GM19238 (cell line): ENCODE measurements around the gene CTNNA3.

Experiments used
- DNase-seq: peaks from one replicate; pipeline ENCODE4 v3.0.0; 2011; ENCODE audit warnings: low spot score; ENCODE audit not compliant: insufficient read length

Gene CTNNA3

DNA sequence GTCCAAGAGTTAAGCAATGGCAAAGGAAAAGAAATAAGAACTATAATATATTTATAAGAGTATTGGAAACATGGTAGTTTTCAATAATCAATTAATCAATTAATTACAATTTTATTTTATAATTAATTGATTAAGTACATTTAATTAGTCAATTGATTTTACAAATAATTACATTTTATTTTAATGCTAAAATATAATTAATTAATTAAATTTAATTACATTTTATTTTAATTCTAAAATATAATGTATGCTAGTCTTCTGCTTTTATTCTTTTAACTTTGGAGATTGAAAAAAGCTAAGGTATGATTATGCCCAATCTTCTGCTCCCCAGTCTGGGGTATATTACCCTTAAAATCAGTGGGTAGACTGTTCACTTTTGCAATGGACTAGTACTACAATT, 1456.9 kb downstream of the CTNNA3 start:
- DNase-seq = no peak

DNA sequence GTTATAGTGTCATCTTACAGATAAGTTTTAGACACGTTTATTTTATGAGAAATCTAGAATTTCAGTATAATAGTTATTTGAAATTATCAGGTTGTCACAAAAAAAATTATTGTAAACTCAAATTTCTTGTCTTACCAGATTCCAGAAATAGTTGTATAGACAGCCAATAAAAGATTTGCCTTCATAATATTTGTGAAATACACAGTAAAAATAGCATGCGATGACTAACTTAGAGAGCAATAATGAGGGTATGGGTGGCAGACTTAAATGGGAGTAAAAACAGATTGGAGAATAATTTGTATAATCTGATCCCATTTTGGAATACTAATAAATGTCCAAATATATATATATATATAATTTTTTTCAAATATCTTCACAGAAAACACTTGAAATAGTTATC, 1457.7 kb downstream of the CTNNA3 start:
- DNase-seq = no peak

DNA sequence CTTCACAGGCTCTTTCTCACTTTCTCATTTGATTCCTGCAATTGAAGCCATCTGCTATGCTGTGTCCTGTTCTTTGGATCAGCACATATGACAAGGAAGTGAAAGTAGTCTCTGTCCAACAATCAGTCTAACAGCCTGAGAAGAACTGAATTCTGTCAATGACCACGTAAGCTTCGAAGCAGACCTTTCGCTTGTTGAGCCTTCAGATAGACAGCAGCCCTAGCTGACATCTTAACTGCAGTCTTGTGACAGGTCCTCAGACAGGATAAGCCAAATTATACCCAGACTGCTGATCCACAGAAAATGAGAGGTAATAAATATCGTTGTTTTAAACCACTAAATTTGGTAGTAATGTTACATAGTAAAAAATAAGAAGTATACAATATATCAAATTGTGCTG, 1461.1 kb downstream of the CTNNA3 start:
- DNase-seq = no peak

DNA sequence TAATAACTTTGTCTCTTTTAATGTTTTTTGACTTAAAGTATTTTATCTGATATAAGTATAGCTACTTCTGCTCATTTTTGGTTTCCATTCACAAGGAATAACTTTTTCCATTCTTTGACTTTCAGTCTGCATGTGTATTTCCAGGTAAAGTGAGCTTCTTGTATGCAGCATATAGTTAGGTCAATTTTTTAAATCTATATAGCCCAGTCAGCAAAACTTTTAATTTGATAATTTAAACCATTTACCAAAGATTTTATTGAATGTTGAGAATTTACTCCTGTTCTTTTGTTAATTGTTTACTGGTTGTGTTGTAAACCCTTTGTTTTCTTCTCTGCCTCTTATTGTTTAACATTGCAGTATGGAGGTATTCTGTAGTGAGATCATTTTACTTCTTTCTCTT, 1467.1 kb downstream of the CTNNA3 start:
- DNase-seq = no peak

DNA sequence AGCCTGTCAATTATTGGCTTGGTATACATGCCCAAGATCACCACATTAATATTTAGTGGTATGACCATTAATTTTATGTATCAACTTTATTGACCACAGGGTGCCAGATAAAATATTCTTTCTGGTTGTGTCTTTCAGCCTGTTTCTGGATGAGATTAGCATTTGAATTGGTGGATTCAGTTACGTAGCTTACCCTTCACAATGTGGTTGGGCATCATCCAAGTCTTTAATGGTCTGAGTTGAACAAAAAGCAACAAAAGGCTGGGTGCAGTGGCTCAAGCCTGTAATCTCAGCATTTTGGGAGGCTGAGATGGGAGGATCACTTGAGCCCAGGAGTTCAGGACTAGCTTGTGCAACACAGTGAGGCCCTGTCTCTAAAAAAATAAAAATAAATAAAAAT, 1472.3 kb downstream of the CTNNA3 start:
- no peak for DNase-seq

DNA sequence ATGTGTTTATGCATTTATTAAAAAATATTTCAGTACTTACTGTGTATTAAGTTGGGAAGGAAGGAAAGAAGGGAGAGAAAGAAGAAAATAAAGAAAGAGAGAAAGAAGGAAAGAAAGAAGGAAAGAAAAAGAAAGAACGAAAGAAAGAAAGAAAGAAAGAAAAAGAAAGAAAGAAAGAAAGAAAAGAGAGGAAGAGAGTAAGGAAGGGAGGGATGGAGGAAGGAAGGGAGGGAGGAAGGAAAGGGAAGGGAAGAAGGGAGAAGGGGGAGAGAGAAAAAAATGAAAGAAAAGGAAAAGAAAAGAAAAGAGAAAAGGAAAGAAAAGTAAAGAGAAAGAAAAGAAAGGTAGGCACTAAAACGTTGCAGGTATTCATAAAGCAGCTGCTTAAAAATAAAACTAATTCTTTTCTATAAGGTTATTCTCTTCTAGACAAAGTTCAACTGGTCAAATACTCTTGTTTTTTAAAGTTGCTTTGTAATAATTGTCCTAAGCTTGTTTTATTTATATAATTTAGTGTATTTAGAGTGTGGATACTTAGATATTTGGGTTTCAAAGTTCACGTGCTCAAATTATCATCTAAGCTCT, 1473.4 kb downstream of the CTNNA3 start:
- DNase-seq = no peak

DNA sequence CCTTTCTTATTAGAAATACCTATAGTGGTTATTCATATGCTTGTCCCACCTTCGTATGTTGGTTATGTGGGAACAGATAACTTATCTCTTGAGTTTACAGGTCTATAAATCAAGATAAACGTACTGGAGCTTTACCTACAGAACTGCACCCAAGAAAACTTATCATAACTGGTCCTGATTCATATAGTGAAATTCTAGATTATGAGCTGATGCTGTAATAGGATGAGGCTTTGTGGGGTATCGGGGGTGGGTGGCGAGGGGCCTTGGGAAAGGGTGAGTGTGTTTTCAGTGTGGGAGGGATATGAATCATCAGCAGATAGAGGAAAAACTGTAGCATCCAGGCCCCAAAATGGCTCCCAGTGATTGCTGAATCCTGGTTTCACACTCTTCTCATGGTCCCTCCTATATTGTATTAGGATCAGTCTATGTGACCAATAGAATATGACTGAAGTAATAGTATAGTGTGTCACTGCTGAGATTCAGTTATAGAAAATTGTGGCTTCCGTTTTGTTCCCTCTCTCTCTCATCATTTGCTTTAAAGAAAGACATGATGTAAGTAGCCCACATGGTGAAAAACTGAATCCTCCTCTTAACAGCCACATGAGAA, 1476.9 kb downstream of the CTNNA3 start:
- DNase-seq = no peak

DNA sequence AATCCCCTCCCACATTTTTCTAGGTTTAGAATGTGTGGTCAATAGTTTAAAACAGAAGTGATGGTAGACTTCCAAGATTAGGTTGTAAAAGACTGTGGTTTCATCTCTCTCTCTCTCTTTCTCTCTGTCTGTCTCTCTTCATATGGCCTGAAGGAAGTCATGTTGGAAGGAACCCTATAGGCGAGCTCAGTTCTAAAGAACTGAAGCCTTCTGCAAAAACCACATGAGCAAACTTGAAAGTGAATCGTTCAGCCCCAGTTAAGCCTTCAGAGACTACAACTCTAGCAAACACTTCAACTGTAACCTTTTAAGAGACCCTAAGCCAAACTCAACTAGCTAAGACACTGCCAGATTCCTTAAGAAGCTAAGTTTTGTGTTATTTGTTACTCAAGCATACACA, 1477.7 kb downstream of the CTNNA3 start:
- DNase-seq = no peak

DNA sequence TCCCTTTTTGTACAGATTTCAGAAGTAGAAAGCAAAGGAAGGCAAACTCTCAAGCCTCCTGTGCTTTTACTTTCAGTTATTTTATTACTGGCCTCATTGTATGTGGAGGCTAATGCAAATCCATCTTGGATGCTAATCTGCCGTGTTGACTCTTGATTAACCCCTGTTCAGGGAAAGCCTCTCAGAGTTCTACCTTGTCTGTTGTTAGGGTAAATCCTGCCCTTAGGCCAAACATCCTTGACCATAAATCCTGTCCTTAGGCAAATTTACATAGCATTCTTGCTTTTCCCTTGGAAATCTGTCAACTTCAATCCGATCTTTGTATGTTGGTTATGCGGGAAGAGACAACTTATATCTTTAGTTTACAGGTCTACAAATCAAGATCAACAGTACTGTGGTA, 1480.1 kb downstream of the CTNNA3 start:
- DNase-seq = no peak

DNA sequence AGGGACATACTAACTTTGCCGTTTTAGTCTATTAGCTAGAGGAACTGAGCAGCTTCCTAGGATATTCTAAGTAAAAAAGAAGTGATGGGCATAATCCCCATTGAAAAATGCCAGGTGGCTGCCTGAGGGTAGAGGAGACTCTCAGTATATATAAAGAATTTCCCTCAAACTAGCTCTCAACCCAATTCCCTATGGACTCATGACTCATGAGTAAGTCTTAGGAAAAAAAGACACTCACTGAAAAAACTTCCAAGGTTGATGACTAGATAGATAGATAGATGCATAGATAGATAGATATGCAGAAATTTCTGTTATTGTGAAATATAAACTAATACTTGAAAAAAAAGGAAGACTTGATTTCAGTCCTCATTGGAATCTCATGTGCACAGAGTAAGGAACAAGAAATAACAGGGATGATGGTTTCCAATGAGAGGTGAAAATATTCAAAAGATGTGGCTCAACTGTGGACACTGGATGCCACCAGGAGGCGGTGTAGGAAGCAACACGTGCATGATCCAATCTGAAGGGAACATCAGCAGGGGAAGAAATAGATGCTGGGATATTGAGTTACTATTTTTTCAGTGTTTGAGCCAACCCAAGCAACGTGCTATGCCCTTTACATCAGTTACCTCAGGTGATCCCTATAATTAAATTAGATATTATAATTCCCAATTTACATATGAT, 1481.1 kb downstream of the CTNNA3 start:
- no peak for DNase-seq

DNA sequence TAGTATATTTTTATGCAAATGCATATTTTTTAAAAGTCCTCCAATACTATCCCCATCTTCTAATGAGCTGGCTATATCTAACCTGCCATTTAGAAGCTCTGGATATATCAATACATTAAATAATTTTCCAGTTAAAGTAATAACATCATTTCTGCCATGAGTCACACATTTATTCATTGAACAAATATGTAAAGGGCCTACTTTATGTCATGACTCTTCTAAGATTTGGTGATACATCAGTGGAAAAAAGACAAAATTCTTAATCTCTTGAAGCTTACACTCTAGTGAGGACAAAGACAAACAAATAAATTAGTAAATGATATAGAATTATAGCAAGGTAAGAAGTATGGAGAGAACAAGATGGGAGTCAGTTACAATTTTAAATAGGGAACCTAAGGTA, 1487.0 kb downstream of the CTNNA3 start:
- no peak for DNase-seq

DNA sequence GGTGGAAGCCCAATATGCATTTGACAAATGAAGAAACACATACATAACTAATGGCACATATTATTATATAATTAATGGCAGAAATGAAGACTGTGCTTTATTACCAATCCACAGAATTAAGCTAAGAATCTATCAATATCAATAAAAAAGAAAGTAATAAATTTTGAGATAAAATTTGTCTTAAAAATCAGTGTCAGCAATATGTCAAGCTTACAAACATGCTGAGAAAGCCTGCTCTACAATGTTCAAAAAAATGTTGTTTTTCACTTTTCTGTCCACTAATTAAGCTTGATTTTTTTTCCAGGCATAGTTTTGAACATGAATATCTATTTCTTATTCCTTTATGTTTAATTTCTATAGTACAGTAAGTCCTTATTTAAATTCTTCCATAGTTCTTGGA, 1491.2 kb downstream of the CTNNA3 start:
- no peak for DNase-seq

DNA sequence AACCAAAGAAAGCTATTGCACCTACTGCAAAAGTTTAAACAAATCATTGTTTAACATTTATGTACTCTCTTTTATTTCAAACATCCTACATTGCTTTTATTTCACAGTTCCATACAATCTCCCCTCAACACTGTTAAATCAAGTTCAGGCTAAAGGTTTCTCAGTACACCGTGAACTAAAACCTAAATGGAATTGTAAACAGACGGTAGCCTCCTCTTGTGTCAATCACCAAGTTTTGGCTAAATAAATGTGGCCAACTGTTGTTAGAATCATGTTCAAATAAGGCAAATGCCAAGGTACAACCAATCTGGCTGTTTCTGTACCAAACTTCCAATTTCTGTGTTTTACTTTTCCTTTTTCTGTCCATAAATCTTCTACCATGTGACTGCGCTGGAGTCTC, 1493.9 kb downstream of the CTNNA3 start:
- DNase-seq = no peak

DNA sequence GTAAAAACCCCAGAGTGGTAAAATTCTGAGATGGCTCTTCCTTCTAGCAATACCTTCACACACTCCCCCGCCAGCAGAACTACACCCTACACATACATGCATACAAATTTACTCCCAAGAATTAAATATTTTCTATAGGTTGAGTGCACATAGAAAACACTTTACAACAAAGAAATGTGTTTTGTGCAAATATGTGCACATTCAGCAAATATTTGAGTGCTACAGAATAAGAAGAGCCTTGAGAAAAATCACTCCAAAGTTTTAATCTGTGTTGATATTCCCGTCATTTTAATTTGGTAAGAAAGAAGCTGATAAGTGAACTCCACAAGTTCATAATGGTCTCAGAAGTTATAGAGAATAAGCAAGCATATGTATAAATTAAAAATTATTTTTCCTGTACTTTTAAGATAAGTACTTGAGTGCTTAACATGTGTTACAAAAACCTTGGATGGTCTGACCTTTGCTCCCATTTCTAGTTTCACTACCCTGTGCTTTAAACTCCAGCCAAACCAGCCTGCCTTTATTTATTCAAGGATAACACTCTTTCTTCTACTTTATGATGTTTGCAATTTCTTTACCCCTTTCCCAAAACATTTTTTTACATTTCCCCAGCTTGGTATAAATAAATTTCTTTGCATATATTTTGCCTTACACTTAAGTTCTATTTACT, 1503.7 kb downstream of the CTNNA3 start:
- no peak for DNase-seq

DNA sequence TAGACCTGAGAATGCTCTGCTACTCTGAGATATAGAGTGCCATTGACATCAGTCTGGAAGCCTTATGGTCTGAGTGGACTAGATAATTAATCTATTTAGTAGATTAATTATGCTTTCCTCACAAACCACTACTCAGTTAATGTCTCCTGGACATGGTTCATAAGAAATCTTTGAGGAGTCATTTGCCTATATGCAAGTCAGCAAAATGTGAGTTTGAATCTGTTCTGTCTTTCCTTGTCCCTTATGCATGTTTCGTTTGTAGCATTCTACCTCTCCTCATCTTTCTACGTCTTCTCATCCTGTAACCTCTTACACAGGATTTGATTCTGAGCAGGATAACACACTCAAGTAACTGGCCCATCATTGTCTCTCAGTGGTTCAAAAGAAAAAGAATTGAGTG, 1505.6 kb downstream of the CTNNA3 start:
- no peak for DNase-seq

DNA sequence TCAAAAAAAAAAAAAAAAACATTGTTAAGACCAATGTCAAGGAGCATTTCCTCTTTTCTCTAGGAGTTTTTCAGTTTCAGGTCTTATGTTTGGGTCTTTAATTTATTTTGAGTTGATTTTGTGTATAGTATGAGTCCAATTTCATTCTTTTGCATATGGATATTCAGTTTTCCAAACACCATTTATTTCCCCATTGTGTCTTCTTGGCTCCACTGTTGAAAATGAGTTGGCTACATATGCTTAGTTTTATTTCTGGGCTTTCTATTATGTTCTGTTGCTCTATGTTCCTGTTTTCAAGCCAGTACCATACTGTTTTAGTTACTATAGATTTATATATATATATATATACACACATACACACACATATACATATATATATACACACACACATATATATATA, 1506.7 kb downstream of the CTNNA3 start:
- DNase-seq = no peak

DNA sequence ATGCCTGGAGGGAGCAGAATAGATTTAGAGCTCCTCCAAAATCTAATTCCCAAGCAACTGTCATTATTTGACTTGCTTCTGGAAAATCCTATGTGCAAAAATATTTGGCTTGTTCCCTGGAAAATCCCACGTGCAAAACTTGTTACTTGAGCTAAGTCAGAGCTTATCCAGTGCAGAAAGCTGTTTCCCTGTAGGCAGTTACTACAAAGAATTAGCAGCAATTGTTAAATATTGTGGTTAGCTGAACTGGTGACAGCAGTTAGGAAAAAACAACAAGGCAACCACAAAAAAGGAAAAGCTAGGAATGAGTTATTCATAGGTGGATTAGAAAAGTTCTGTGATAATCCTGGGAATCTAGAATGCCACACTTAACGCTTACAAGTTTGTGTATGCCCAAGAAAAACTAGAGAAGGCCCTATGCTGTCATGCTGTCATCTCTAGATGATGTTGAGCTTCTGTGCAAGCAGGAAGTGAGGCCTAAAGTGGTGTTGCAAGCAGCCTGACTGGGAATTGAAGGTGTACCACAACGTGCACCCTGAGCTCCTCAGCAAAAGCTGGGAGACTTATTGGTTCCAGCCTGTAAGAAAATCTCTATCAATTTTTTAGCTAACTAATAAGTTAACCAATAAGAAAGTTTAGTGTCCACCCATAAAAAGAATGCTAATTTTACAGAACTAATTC, 1508.8 kb downstream of the CTNNA3 start:
- no peak for DNase-seq

DNA sequence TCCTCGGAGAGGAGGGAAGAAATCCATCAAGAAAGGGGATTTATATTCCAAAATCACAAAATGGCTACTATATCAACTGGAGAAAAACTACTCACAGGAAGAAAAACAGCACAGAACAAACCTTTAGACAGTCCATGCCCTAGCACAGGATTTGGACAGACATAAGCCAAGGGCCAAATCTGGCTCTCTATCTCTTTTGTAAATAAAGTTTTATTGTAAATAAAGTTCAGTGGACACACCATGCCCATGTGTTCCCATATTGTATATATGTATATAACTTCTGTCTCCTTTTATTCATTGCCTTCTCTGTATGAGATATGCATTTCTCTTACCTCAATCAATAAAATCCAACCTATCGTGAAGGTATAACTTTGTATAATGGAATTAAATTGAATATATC, 1513.0 kb downstream of the CTNNA3 start:
- DNase-seq = no peak

DNA sequence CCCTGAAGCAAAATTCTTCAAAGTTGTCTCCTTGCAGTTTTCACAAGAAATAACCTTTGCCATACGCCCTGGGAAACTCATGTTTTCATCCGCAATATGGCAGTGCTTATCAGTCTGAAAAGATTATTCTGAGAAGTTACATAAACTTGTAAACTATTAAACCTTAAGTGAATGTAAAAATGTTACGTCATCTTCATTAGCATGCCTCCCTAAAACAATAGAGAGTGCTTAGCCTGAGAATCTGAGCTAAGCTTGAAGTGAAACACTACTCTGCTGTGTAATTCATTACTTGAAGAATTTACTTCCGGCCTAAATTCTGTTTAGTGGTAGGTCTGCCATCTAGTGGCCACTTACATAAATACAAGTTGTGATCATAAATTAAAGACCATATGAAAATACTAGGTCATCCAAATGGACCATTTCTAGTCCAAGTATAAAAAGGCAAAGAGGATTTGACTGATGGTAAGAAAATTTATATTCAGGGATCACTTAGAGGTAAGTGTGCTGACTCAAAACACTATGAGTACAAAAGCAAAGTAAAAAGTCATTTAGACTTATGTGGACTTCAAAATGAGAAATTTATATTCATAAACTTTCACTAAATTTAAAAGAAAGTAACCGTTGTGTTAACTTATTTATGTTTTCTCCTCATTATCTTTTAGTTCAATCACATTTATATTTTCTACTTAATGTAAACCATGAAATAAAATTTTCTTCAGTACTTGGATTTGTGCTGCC, 1515.2 kb downstream of the CTNNA3 start:
- DNase-seq = no peak

DNA sequence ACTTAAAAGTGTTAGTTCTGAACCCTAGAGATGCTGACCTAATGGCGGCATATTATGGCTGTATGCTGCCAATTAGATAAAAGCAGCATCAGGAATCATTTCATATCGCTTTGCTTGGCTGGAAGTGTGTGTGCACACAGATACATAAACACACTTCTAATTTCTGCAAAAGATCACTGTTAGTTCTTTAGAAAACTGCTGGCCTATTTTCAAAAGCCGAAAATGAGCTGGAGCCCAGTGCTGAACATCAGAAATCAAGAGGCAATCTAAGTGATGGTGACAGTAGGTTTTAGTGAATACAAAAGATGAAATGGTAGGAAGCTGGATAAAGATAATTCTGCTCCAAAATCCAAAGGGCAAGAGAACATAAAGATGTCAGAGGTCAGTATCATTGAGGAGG, 1516.0 kb downstream of the CTNNA3 start:
- DNase-seq = no peak

DNA sequence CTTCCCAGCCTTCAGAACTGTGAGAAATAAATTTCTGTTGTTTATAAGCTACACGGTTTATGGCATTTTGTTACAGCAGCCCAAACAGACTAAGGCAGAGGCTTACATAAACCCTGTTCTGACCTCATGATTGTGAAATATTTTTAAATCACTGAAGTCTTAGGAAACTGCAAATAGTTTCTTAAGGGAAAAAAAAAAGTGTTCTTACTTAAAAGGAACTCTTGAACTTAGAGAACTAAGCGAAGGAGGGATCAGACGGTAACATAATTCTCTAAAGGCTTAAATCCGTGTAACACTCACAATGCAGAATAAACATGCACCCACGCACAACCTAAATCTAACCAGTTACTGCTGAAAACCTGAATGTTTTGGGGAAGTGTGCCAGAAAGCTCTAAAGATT, 1519.2 kb downstream of the CTNNA3 start:
- DNase-seq = no peak
